Inflammatory macrophage (primary cell): ENCODE results near the gene KCNK7.
"Not testable (repeated sequence)": the region's sequence is repeated elsewhere in the genome, so short reads cannot be mapped to it uniquely, and the experiment has no call there.

Source experiments
- DNase-seq, 2 donors: peaks; one replicate each; pipeline ENCODE4 v3.0.0-alpha.2; 2020 to 2022
- total RNA-seq, 18 experiments: gene quantifications; one replicate each; lab custom pipeline; 2026; ENCODE audit warnings: mixed read lengths in 6 of 18, inconsistent platforms in 2 of 18; lab: John Stamatoyannopoulos, UW

Gene KCNK7
- total RNA-seq, result 0 to 0.38 (median 0.14) reads per million in 18 experiments

DNA sequence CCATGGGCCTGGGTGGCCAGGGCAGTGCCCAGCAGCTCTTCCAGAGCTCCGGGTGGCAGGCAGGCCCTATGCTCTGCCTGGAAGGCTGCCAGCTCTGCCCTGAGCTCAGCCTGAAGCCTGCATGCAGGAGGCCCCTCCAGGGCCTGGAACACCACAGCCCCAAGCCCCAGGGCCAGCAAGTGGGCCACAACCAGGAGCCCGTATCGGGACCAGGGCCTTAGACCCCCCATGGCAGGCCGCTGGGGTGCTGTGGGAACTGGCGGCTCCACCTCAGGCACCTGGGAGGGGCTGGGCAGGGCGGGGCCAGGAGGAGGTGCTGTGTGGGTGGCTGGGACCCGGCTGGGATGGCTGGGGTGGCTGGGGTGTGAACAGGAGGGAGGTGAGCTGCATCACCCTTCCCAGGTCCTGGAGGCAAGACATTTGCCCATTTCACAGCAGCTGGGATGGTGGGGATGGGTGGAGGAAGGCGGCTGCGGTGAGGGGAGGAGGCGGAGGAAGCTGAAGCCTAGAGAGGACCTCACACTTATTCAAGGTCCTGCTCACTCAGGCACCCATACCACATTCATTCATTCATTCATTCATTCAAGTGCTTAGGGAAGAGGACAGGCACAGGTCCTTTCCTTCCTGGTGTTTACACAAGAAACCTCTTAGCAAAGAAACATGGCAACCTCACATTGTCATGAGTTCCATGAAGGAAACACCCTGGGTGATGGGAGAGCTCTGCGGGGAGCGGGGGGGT, at the start of gene KCNK7:
Gene KCNK7, minus strand, starts transcription at position 258 of the 739 bp plus-strand sequence. Its CDS starts 28 bp downstream, at position 230.
- no peak for DNase-seq

DNA sequence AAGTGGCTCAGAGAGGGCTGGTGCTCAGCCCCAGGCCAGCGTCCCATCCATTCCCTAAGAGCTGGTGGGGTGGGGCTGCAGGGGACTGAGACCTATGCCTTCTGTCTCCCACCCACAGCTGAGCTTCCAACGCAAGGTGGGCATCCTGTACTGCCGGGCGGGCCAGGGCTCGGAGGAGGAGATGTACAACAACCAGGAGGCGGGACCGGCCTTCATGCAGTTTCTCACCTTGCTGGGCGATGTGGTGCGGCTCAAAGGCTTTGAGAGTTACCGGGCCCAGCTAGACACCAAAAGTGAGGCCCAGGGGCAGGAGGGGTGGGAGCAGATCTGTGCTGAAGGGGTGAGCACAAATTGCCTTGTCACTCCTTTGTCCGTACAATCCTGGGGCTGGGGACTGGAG, 49.2 kb upstream of the KCNK7 start:
- no peak for DNase-seq

DNA sequence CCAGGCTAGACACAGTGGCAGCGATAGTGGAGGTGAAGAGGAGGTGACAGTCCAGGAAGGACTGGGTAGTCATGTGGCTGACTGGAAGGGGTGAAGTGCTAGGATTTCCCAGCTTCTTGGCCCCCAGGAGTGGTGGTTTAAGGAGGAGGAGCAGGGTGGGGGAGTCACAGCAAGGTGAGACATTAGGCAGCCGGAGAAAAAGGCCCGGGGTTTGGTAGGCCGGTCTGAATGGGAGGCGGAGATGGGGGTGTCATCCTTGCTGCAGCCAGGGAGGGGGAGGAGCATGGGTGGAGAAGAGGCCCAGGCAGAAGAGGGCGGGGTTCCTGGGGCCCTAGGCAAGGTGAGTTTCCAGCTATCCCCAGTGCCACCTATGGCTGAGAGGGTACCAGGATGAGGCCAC, 48.4 kb upstream of the KCNK7 start:
- DNase-seq, result no peak

GRCh38 chr11:65642014-65642671, 46.5 kb upstream of the KCNK7 start:
- no peak for DNase-seq

DNA sequence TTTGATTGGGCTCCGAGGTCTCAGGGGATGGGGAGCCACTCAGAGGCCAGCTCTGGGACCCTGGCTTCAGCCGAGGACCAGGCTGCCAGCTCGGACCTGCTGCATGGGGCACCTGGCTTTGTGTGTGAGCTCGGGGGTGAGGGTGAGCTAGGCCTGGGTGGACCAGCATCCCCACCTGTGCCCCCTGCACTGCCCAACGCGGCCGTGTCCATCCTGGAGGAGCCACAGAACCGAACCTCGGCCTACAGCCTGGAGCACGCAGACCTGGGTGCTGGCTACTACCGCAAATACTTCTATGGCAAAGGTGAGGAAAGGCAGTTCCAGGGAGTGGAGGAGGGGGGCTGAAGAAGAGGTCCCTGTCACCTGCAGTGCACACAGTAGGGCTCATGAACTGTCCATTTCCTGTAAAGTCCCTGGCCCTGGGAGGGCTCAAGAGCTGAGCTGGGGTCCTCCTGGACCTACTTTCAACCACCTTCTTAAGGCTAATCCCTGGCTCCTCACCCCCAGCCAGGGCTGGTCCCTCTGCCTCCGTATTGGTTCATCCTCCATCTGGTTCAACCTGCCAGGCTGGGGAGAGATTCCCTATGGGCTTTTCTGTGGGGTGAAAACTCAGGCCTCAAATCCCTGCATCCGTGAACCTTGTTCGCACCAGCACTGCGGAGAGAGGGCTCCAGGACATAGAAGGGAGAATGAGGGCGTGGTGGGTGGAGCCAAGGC, 45.9 kb upstream of the KCNK7 start:
- DNase-seq, result no peak

DNA sequence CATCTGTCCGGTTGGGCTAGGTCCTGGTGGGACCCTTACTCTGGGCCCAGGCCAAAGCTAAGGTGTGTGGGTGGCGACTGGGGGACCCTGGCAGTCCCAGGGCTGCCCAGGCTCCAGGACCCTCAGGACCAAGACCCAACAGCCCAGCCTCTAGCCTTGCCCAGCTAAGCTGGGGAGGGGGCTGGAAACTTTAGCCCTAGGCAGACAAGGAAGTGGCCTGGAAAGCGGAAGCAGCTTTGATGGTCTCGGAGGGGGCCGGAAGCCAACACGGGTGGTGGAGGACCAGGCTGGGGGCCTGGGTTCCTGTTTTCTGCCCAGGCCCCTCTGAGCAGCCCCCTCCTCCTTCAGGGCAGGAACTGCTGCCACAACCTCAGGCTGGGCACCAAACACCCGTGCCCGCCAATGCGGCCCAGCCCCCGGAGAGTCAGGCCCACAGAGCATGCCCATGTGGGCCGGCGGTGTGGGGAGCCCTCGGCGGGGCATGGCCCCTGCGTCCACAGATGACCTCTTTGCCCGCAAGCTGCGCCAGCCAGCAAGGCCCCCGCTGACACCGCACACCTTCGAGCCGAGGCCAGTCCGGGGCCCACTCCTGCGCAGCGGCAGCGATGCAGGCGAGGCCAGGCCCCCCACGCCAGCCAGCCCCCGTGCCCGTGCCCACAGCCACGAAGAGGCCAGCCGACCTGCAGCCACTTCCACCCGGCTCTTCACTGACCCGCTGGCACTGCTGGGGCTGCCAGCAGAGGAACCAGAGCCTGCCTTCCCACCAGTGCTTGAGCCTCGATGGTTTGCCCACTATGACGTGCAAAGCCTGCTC, 45.1 kb upstream of the KCNK7 start:
- peak; percentile 68 to 73 for DNase-seq

DNA sequence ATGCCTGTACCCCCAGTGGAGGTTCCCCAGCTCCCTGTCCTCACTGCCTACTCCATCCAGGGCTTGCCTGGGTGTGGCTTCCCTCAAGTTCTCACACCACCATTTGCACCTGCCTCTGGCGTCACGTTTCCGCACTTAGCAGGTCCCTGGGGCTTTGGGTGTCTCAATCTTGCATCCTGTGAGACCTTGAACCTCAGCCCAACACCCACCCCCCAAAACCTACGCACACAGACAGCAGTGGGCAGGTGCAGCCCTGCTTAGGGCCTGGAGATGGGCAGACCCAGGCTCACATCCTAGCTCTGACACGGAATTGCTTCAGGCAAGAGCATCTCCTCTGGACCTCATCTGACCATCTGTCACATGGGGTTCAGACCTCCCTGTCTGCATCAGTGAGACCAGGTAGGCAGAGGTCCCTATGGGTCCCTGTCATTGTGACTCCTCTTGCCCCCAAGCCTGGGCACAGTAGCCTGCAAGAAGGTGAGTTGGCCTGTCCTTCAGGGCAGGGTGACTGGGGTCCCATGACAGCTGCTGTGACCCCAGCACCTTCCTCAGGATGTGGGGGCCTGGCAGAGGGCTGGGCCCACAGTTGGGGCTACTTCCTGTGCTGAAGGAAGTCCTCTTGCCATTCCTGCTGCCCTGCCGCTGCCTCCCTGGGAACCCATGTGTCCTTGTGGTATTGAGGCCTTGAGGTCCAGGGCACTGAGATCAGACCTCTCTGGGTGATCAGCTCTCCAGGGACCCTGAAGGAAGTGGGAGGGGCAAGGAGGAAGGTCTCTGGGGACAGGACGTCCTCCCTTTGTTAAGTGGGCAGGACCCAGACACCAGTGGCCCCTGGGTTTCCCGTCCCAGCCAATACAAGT, 44.3 kb upstream of the KCNK7 start:
- DNase-seq, result peak; percentile 11 to 25

DNA sequence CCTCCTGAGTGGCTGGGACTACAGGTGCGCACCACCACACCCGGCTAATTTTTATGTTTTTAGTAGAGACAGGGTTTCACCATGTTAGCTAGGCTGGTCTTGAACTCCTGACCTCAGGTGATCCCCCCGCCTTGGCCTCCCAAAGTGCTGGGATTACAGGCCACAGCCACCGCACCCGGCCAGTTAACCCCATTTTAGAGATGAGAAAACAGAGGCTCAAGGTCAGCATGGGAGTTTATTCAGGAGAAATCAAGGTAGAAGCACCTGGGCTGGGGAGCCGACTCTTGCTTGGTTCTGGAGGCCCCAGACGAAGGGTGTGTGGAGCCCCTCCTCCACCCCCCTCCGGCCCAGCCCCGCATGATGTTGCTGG, 43.6 kb upstream of the KCNK7 start:
- DNase-seq, result not testable (repeated sequence)

GRCh38 chr11:65637794-65638419, 42.3 kb upstream of the KCNK7 start, which contains the start of gene SIPA1:
SIPA1 (plus strand) TSS chr11:65638101; CDS start chr11:65640922, 2,821 bp downstream.
- DNase-seq, result peak; percentile 73 to 83

- DNase-seq, result no peak
These were observed 41.5 kb upstream of the KCNK7 start for GRCh38 chr11:65637032-65637557.

DNA sequence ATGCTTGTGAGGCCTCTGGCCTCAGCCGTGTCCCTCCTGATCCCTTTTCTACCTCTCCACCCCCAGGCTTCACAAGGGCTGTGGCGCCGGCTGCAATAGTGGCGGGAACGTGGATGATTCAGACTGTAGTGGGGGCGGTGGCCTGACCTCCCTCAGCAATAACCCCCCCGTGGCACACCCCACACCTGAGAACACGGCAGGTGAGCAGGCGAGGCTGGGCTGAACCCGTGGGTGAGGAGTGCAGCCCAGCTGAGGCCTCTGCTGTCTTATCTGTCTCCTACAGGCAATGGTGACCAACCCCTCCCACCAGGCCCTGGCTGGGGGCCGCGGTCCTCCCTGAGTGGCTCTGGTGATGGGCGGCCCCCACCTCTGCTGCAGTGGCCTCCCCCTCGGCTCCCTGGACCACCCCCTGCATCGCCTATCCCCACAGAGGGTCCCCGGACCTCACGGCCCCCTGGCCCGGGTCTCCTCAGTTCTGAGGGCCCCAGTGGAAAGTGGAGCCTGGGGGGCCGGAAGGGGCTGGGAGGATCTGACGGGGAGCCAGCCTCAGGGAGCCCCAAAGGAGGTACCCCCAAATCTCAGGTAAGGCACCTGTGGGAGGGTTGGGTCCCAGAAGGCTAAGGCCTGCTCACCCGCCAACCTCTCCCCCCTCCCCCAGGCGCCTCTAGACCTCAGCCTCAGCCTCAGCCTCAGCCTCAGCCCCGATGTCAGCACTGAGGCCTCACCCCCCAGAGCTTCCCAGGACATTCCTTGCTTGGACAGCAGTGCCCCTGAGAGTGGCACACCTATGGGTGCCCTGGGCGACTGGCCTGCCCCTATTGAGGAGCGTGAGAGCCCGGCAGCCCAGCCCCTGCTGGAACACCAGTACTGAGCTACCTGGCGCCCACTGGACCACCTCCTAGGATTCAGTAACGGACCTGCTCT, 40.8 kb upstream of the KCNK7 start:
- no peak for DNase-seq

GRCh38 chr11:65634905-65635731, 39.5 kb upstream of the KCNK7 start:
- no peak for DNase-seq

- DNase-seq, result no peak
These were observed 38.8 kb upstream of the KCNK7 start for GRCh38 chr11:65634440-65634839.

- DNase-seq, result no peak
These were observed 38.5 kb upstream of the KCNK7 start for GRCh38 chr11:65634109-65634436.

DNA sequence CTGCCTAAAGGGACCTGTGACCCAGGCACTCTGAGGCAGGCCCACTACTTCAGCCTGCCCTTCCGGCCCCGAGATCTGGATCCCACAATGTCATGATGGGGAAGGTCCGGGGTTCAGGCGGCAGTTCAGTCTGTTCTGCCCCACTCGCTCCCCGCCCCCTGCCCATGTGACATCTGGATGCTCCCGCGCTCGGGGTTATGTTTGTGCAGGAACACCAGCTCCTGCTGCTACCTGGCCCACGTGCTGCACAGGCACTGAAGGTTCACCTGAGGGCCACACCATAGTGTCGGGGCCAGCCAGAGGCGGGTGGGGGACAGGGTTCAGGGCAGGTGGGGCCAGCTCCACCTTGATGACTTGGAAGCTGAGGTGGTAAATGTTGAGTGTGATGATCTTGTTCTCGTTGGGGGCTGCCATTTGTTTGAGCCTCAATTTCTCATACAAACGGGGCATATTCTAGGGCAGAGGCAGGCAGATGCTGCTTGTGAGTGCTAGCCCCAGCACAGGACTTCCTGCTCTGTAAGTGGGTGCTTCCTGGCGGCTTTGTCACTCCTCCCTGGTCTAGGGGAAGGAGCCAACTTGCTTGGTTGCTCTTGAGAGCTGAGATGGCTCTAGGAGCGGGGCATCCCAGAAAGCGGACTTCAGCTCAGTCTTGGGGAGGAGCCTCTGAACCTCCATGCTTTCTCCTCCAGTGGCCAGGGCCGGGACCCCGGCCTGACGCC, 37.9 kb upstream of the KCNK7 start:
- peak in 1 of 2 donors; percentile 25 for DNase-seq

DNA sequence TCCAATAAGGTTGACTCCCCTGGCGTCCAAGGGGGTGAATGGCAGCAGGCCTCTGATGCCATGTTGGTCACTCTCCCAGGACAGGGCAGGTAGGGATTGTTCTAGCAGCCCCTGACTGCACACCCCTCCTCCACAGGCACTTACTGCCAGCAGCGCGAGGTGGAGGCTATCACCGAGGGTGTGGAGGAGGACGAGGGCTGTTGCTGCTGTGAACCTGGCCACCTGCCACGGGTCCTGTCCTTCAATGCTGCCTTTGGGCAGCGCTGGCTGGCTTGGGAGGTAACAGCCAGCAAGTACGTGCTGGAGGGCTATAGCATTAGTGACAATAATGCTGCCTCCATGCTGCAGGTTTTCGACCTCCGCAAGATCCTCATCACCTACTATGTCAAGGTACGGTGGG, 34.6 kb upstream of the KCNK7 start:
- DNase-seq, result no peak

GRCh38 chr11:65629579-65629978, 34.0 kb upstream of the KCNK7 start:
- DNase-seq, result no peak

- no peak for DNase-seq
These were observed 31.6 kb upstream of the KCNK7 start for GRCh38 chr11:65627202-65627601.
